ENCODE results near the gene RNF135. TPM values are rescaled to one million over a fixed set of nuclear protein-coding genes. Genes with fewer than 3 reads are reported as not detected.
"Not testable (repeated sequence)": the region's sequence is repeated elsewhere in the genome, so short reads cannot be mapped to it uniquely, and the experiment has no call there.

The RNF135 gene
- polyA plus RNA-seq, 4 donors, result 16.5 to 20.3 (median 17.9) TPM

DNA sequence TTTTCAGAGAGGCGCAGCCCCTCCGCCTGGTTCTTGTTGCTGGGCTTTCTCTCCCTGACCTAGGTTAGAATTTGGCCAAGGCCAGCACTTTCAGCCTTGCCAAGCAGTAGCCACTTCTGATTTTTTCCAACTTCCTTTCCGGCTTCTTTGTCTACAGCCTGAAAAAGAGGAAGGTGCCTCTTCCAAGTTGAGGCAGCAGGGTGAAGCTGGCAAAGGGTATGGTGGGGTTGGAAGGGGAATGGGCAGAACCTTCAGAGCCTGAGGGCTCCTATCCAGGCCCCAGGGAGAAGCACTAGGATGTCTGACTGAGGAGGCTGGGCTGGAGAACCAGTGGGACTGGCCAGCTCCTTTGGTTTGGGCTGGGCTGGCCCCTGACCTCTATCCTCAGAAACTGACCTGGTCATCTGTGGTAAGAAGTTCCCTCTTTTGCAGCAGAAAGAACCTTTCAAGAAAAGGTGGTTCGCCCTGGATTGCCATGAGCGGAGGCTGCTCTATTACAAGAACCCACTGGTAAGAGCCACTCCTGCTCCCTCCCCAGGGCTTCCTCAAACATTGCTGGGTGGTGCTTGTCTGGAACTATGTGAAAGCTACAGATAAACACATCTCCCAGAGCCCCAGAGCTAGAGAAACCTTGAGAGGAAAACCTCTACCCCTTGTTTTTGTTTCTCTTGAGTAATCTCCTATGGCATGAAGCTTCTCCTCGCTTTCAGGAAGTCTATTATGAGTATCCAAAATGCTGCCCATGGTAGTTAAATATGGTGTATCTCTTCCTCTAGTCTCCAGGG, 16.6 kb upstream of the RNF135 start:
- no peak for DNase-seq (ENCODE audit: low read depth in 4 of 4, low spot score in 3 of 4)

DNA sequence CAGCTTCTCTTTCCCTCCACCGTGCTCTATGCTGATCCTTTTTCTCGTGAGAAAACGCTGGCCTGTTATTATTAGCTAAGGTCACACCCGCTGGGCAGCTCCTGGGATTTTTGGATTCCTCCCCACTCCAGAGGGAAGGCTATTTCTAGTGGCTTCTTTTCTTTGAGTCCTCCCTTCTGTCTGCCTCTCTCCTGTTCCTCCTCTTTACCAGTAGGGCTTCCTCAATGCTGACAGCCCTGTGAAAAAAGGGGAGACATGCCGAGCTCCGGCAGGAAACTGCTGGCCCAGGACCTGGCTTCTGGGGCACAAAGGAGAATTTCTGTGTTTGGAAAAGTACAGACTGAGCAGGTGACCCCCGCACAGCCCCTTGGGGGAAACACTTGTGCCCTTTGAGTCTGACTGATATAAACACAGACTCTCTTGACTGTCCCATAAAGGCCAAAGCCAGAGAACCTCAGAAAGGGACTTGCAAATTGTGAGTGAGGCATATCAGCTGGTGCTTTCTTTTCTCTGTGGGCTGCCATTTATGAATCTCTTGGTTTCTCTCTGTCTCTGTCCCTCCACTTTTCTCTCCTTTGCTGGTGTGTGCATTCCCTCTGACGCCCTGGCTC, 14.0 kb upstream of the RNF135 start:
- DNase-seq (ENCODE audit: low read depth in 4 of 4, low spot score in 3 of 4), result no peak

DNA sequence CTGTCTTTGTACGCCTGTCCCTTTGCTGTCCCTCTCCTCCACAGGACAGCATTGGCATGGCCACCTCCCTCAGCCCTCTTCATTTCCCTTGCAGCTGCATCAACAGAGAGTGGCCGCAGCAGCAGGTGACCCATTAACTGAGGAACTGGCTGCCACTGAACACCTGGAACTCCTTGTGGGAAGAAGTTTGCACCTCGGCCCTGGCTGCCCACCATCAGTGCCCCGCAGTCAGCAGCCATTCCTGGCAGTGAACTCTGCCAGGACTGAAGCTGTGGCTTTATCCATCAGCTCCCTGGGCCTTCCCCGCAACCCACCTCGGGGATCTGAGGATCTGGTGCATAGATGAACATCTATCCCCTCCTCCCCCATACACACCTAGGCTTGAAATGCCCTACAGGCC, 13.1 kb upstream of the RNF135 start:
- no peak for DNase-seq (ENCODE audit: low read depth in 4 of 4, low spot score in 3 of 4)

- DNase-seq (ENCODE audit: low read depth in 4 of 4, low spot score in 3 of 4), result no peak
These were observed 12.7 kb upstream of the RNF135 start for GRCh38 chr17:30958187-30958586.

DNA sequence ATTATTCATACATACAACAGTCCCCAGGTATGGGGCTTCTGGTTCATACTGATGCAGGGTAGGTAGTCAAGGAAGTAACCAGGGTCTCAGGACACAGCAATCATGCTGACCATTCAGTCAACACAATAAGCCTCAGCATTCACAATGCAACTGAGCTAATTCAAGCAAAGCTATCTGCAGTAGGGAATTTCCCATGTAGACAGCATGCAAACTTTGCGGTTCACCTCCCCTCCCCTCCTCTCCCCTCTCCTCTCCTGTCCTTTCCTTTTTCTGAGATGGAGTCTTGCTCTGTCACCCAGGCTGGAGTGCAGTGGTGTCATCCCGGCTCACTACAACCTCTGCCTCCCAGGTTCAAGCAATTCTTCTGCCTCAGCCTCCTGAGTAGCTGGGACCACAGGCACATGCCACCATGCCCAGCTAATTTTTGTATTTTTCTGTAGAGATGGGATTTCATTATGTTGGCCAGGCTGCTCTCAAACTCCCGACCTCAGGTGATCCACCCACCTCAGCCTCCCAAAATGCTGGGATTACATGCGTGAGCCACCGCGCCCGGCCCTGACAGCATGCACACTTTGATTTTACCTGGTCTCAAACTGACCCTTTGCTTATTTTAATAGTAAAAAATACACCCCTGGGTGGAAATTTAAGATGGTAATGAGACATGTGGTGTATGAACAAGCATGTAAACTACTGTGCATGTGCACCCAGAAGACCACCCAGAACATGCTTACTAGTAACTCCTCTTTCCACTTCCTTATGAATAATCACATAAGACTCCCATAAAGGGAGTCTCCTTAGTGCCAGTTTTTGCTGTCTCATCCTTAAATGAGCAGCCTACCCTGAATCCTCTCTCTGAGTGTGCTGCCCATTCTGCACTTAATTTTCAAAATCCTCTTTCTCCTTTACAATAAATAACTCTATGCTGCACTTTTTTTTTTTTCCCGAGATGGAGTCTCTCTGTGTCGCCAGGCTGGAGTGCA, 9.3 kb upstream of the RNF135 start:
- no peak for DNase-seq (ENCODE audit: low read depth in 4 of 4, low spot score in 3 of 4)

DNA sequence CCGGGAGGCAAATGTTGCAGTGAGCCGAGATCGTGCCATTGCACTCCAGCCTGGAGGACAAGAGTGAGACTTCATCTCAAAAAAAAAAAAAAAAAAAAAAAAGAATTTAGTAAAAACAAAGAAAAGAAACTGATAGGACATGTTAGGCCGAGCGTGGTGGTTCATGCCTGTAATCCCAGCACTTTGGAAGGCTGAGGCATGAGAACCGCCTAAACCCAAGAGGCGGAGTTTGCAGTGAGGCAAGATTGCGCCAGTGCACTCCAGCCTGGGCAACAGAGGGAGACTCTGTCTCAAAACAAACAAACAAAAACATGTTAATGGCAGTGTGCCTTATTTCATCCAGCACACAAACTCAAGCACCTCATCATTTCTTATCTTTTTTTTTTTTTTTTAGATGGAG, 6.5 kb upstream of the RNF135 start:
- not testable (repeated sequence) for DNase-seq (ENCODE audit: low read depth in 4 of 4, low spot score in 3 of 4)

GRCh38 chr17:30964876-30965275, 6.0 kb upstream of the RNF135 start:
- no peak for DNase-seq (ENCODE audit: low read depth in 4 of 4, low spot score in 3 of 4)

DNA sequence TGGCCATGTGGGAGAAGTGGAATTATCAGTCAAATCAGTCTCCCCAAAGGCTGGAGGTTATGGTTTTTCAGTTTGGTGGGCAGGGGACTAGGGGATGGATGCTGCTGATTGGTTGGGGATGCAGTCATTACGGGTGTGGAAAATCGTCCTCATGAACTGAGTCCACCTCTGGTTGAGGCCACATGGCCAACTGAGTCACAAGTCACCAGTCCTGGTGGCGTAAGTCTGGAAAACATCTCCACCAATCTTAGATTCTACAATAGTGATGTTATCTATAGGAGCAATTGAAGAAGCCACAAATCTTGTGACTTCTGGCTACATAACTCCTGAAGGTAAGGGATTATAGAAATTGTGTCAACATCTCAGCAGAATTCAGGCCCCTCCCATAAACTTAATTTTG, 5.2 kb upstream of the RNF135 start:
- DNase-seq (ENCODE audit: low read depth in 4 of 4, low spot score in 3 of 4), result no peak

- not testable (repeated sequence) for DNase-seq (ENCODE audit: low read depth in 4 of 4, low spot score in 3 of 4)
These were observed 2.9 kb upstream of the RNF135 start for GRCh38 chr17:30967911-30968310.

DNA sequence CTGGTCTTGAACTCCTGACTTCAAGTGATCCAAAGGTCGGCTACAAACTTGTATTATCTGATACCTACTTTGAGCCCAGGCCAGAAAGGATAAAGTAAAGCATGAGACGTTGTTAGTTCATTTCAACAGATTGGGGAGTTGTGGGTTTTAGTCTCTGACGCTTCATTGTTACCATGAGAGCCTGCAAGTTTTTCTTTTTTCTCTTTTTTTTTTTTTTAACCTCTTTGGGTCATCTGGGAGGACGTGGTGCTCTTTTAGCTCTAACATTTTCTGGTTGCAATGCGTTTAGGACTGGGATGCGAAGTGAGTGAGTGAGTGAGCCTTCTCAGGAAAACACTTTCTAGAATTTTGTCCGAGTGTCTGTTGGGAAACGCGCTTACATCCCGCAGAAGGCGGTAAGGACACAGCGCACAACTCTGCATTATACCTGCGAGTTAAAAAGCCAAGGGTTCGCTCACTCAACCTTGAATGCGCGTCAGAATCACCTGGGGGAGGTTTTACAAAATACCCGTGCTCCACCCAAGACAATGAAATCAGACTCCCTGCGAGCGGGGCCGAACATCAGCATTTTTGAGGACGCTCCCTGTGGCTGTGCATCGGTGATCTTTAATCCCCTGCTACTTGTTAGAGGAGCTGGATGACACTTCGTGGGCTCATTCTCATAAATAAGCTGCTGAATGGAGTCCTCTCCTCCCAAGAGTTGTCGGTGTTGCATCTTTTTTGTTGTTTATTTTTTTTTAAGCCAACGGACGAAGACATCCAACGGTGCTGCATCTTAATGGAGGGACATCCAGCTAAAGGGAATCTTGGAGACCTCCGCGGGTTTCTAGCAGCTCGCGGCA, 629 bp upstream of the RNF135 start:
- DNase-seq (ENCODE audit: low read depth in 4 of 4, low spot score in 3 of 4), result peak in 3 of 4 donors; percentile 35 to 58 (median 52)

- DNase-seq (ENCODE audit: low read depth in 4 of 4, low spot score in 3 of 4), result no peak
These were observed 4.4 kb downstream of the RNF135 start for GRCh38 chr17:30975042-30975820.

- DNase-seq (ENCODE audit: low read depth in 4 of 4, low spot score in 3 of 4), result not testable (repeated sequence)
These were observed 9.1 kb downstream of the RNF135 start for GRCh38 chr17:30979919-30980318.

- no peak for DNase-seq (ENCODE audit: low read depth in 4 of 4, low spot score in 3 of 4)
These were observed 11.0 kb downstream of the RNF135 start for GRCh38 chr17:30981531-30982519.

DNA sequence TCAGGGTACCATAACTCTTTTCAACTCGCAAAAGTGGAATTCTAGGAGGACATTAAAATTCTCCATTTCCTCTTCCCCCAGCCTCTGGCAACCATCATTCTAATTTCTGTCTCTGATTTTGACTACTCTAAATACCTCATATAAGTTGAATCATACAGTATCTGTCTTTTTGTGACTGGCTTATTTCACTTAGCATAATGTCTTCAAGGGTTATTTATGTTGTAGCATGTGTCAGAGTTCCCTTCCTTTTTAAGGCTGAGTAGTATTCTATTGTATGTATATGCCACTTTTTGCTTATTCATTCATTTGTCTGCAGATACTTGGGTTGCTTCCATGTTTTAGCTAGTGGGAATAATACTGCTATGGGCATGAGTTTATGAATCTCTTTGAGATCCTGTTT, 12.0 kb downstream of the RNF135 start:
- DNase-seq (ENCODE audit: low read depth in 4 of 4, low spot score in 3 of 4), result no peak

GRCh38 chr17:30990458-30990857, 19.6 kb downstream of the RNF135 start:
- DNase-seq (ENCODE audit: low read depth in 4 of 4, low spot score in 3 of 4), result no peak

GRCh38 chr17:30992551-30992950, 21.7 kb downstream of the RNF135 start:
- no peak for DNase-seq (ENCODE audit: low read depth in 4 of 4, low spot score in 3 of 4)

DNA sequence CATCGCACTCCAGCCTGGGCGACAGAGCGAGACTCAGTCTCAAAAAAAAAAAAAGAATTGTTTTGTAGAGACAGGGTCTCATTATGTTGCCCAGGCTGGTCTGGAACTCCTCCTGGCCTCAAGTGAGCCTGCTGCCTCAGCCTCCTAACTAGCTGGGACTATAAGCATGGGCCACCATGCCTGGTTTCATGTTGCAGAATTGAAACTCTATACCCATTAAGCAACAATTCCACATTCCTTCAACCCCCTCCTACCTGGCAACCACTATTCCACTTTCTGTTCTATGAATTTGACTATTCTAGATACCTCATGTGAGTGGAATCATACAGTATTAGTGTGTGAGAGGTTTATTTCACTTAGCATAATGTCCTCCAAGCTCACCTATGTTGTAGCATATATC, 24.5 kb downstream of the RNF135 start:
- no peak for DNase-seq (ENCODE audit: low read depth in 4 of 4, low spot score in 3 of 4)

GRCh38 chr17:30996486-30996885, 25.6 kb downstream of the RNF135 start:
- no peak for DNase-seq (ENCODE audit: low read depth in 4 of 4, low spot score in 3 of 4)

Data from left renal pelvis (tissue), 4 donors.